GM23338 (cell line): Measurements from ENCODE around the gene PRR36. TPM values are rescaled to one million over a fixed set of nuclear protein-coding genes. Genes with fewer than 3 reads are reported as not detected.
"Not testable (repeated sequence)": the region's sequence is repeated elsewhere in the genome, so short reads cannot be mapped to it uniquely, and the experiment has no call there.

Source experiments
- ATAC-seq: fragments of 200-7000 bp; cut with Tn5 transposase; 3 replicates; pipeline ENCODE4 v1.9.1; 2020
- DNase-seq: peaks from one replicate; pipeline ENCODE4 v3.0.0-alpha.2; 2015; ENCODE audit warnings: low spot score
- H2AFZ ChIP-seq: fragments of 200-600 bp; sonication (generic); 2 replicates; pipeline ENCODE4 v1.8.0; 2016; ENCODE audit warnings: antibody characterized with exemption, mild to moderate bottlenecking, moderate library complexity
- H3F3A ChIP-seq: fragments of 200-600 bp; sonication (generic); replicated peaks from 2 replicates; pipeline ENCODE4 v1.8.0; 2017; ENCODE audit warnings: antibody characterized with exemption, mixed run types, low read depth
- H3K27ac ChIP-seq: fragments of 200-600 bp; sonication (generic); 2 replicates; pipeline ENCODE4 v1.6.1; 2016; ENCODE audit warnings: low read depth
- H3K27me3 ChIP-seq: fragments of 200-600 bp; sonication (generic); 2 replicates; pipeline ENCODE4 v1.8.0; 2016; ENCODE audit warnings: mild to moderate bottlenecking, mixed run types, moderate library complexity; ENCODE audit not compliant: insufficient read depth
- H3K36me3 ChIP-seq: fragments of 200-600 bp; sonication (generic); 2 replicates; pipeline ENCODE4 v1.8.0; 2016; ENCODE audit warnings: mild to moderate bottlenecking; ENCODE audit not compliant: insufficient read depth
- H3K4me1 ChIP-seq: fragments of 200-600 bp; sonication (generic); 2 replicates; pipeline ENCODE4 v1.8.0; 2016; ENCODE audit warnings: mild to moderate bottlenecking, moderate library complexity; ENCODE audit not compliant: insufficient read depth
- H3K4me2 ChIP-seq: fragments of 200-600 bp; sonication (generic); 2 replicates; pipeline ENCODE4 v1.7.1; 2017; ENCODE audit warnings: mixed run types
- H3K4me3 ChIP-seq: fragments of 200-600 bp; sonication (generic); 2 replicates; pipeline ENCODE4 v1.6.1; 2016; ENCODE audit warnings: mixed run types
- H3K79me2 ChIP-seq: fragments of 200-600 bp; sonication (generic); replicated peaks from 2 replicates; pipeline ENCODE4 v1.8.0; 2017; ENCODE audit warnings: mild to moderate bottlenecking; ENCODE audit not compliant: insufficient read depth
- H3K9me2 ChIP-seq: fragments of 200-600 bp; sonication (generic); 2 replicates; pipeline ENCODE4 v1.8.0; 2017; ENCODE audit not compliant: insufficient read depth
- H4K20me1 ChIP-seq: fragments of 200-600 bp; sonication (generic); replicated peaks from 2 replicates; pipeline ENCODE4 v1.8.0; 2017; ENCODE audit warnings: mild to moderate bottlenecking; ENCODE audit not compliant: insufficient read depth
- H3K27ac Mint-ChIP-seq: 2 replicates; pipeline ENCODE4 v1.8.0; 2020; ENCODE audit warnings: inconsistent platforms, mild to moderate bottlenecking, moderate library complexity, mixed read lengths
- H3K27me3 Mint-ChIP-seq: 3 replicates; pipeline ENCODE4 v1.8.0; 2022; ENCODE audit warnings: low read depth, mild to moderate bottlenecking, moderate library complexity, mixed read lengths, inconsistent platforms; ENCODE audit not compliant: insufficient read depth, poor library complexity
- H3K36me3 Mint-ChIP-seq: 3 replicates; pipeline ENCODE4 v1.8.0; 2021; ENCODE audit warnings: low read depth, mild to moderate bottlenecking, inconsistent platforms, moderate library complexity, mixed read lengths
- H3K4me1 Mint-ChIP-seq: 3 replicates; pipeline ENCODE4 v1.8.0; 2020; ENCODE audit warnings: mild to moderate bottlenecking, inconsistent platforms, mixed read lengths
- H3K4me3 Mint-ChIP-seq: 3 replicates; pipeline ENCODE4 v1.8.0; 2021; ENCODE audit warnings: moderate library complexity, mild to moderate bottlenecking, inconsistent platforms, mixed read lengths
- H3K9me3 Mint-ChIP-seq: 3 replicates; pipeline ENCODE4 v1.8.0; 2020; ENCODE audit warnings: moderate library complexity, mild to moderate bottlenecking, inconsistent platforms, mixed read lengths
- CTCF ChIP-seq, 2 experiments: fragments of 200-600 bp in 1 of 2; sonication (generic) in 1 of 2; conservative IDR thresholded peaks; 2 replicates each; pipeline versions ENCODE4 v1.5.1 to v1.6.1; 2016 to 2017; ENCODE audit warnings: antibody characterized with exemption in 2 of 2, low read depth in 2 of 2, mild to moderate bottlenecking in 2 of 2, moderate library complexity in 1 of 2
- ETS1 ChIP-seq: IDR thresholded peaks from 2 replicates; pipeline ENCODE4 v1.6.1; 2016; ENCODE audit warnings: antibody characterized with exemption
- NANOG ChIP-seq: IDR thresholded peaks from 2 replicates; pipeline ENCODE4 v1.6.1; 2016; ENCODE audit warnings: antibody characterized with exemption, borderline replicate concordance
- REST ChIP-seq: IDR thresholded peaks from one replicate; pipeline ENCODE4 v1.6.1; 2018; ENCODE audit warnings: antibody characterized with exemption; ENCODE audit not compliant: unreplicated experiment
- STAT1 ChIP-seq: IDR thresholded peaks from one replicate; pipeline ENCODE4 v1.6.1; 2016; ENCODE audit warnings: antibody characterized with exemption; ENCODE audit not compliant: unreplicated experiment
- ZNF331 ChIP-seq: fragments of 250-450 bp; sonication (Bioruptor Pico); IDR thresholded peaks from 2 replicates; pipeline ENCODE4 v1.5.0; 2020; ENCODE audit warnings: low read depth, mild to moderate bottlenecking, moderate library complexity
- polyA plus RNA-seq: library from polyadenylated mRNA; unstranded; fragments of >200 nt; fragmentation: Nextera tagmentation; extraction: Ambion mirVana; gene quantifications from 2 replicates; pipeline ENCODE4 v1.2.1, GENCODE V29; 2016
- total RNA-seq: library from RNA; depleted of rRNA; stranded (reverse); fragments of >200 nt; shearing (Covaris generic); gene quantifications from 2 replicates; pipeline ENCODE4 v1.2.3, GENCODE V29; 2014

Gene PRR36
- total and polyA plus RNA-seq, 2 experiments from 2014 or later, result 17.6 to 17.9 TPM

- TF ChIP-seq ZNF331 (no peak), REST (no peak), STAT1 (no peak), ETS1 (no peak), NANOG (no peak), CTCF (conservative IDR thresholded peaks at IDR 0.05; ENCODE audit: low read depth in 2 of 2) (no peak)
Observed at GRCh38 chr19:7894612-7895309, 20.6 kb upstream of the PRR36 start (continued).

GRCh38 chr19:7893362-7894101 lies 19.3 kb upstream of the PRR36 start:
- H2AFZ ChIP-seq, H3K27ac ChIP-seq, H3K4me2 ChIP-seq, H3K4me1 ChIP-seq, ATAC-seq, DNase-seq, H3K4me3 ChIP-seq, H3K36me3 Mint-ChIP-seq, H3K36me3 ChIP-seq, H3K27me3 ChIP-seq, H3K4me3 Mint-ChIP-seq, H3K79me2 ChIP-seq, H3F3A ChIP-seq, H3K9me2 ChIP-seq, H3K27ac Mint-ChIP-seq, H4K20me1 ChIP-seq, H3K9me3 Mint-ChIP-seq, H3K4me1 Mint-ChIP-seq: not testable (repeated sequence)
- peaks cover 10% of the 10 kb centered on the region for H3K27me3 Mint-ChIP-seq
